Spleen (tissue), 7 donors: Measurements from ENCODE around the gene ENDOV.

ENCODE experiments used
- CTCF ChIP-seq, 11 experiments: fragments of 200-600 bp in 7 of 11; fragments of 450-650 bp in 4 of 11; sonication (generic) in 4 of 11; IDR thresholded peaks in 8 of 11; conservative IDR thresholded peaks in 3 of 11; 1 replicate in 7 of 11; 2 replicates in 4 of 11; pipeline versions ENCODE4 v1.4.0 to v1.8.0; 2016 to 2021; ENCODE audit warnings: antibody characterized with exemption in 11 of 11, inconsistent platforms in 4 of 11, mild to moderate bottlenecking in 1 of 11
- POLR2AphosphoS5 ChIP-seq, 3 donors: sonication (generic); formaldehyde crosslinking; IDR thresholded peaks; one replicate each; pipeline ENCODE4 v1.5.1; 2017; ENCODE audit warnings: antibody characterized with exemption in 3 of 3
- donor health status: DM: no; HTN: no; CAD: no; lungs with moderate emphysema.
- donor health status: DM: no; HTN: no; CAD: no.
- donor health status: DM: no; HTN: no; CAD: no.

- peak; percentile 89 to 91 (median 89) for TF ChIP-seq POLR2AphosphoS5 (IDR thresholded peaks at IDR 0.05)
- peak in 1 of 11 experiments; percentile 40 for TF ChIP-seq CTCF (IDR thresholded peaks at IDR 0.05 in 8 of 11, conservative IDR thresholded peaks at IDR 0.05 in 3 of 11)
Observed at GRCh38 chr17:80414803-80415625, at the start of gene ENDOV.
